Measurements from ENCODE around the gene ANTXR1. TPM values are rescaled to one million over a fixed set of nuclear protein-coding genes. Genes with fewer than 3 reads are reported as not detected.

Gene ANTXR1
- total RNA-seq, 4 donors from 2014 or later: 52.8 to 116 (median 98.9) TPM

GRCh38 chr2:68970566-68971265 is 42.3 kb upstream of the ANTXR1 start:
- Histone ChIP-seq H3K36me3 (no peaks in the 10 kb centered on the region), H3K4me1 (no peaks in the 10 kb centered on the region), H3K27ac (no peak overlapping the region), H3K9me3 (no peaks in the 10 kb centered on the region), H3K27me3 (no peaks in the 10 kb centered on the region), H3K4me3 (no peak overlapping the region)
- 46 to 59% methylated on average over 5 to 8 of the region's 8 CpGs for WGBS, 2 donors (ENCODE audit: low coverage in 1 of 2)
- TF ChIP-seq POLR2A (IDR thresholded peaks at IDR 0.05) (no peak), CTCF (IDR thresholded peaks at IDR 0.05) (no peak), EP300 (IDR thresholded peaks at IDR 0.05) (no peak), POLR2AphosphoS5 (IDR thresholded peaks at IDR 0.05) (no peak)
- ATAC-seq: no peak

- no peaks in the 10 kb centered on the region for H3K27me3 ChIP-seq
- 92 to 96% methylated on average over 3 to 4 of the region's 5 CpGs for WGBS, 2 donors (ENCODE audit: low coverage in 1 of 2)
- H3K4me1 ChIP-seq: no peaks in the 10 kb centered on the region
- no peak overlapping the region for H3K27ac ChIP-seq
- no peak for ATAC-seq
- H3K9me3 ChIP-seq: no peaks in the 10 kb centered on the region
- no peak for TF ChIP-seq CTCF (IDR thresholded peaks at IDR 0.05)
- TF ChIP-seq POLR2AphosphoS5 (IDR thresholded peaks at IDR 0.05): no peak
- TF ChIP-seq EP300 (IDR thresholded peaks at IDR 0.05): no peak
- no peak for TF ChIP-seq POLR2A (IDR thresholded peaks at IDR 0.05)
- H3K36me3 ChIP-seq: no peaks in the 10 kb centered on the region
- no peak overlapping the region for H3K4me3 ChIP-seq
Measured at GRCh38 chr2:68971591-68972231, 41.3 kb upstream of the ANTXR1 start.

- H3K4me1 ChIP-seq: no peaks in the 10 kb centered on the region
- no peak within 1 kb of the TSS for H3K27ac ChIP-seq
- no peaks in the 10 kb centered on the region for H3K9me3 ChIP-seq
- no peaks in the 10 kb centered on the region for H3K36me3 ChIP-seq
- TF ChIP-seq POLR2AphosphoS5 (IDR thresholded peaks at IDR 0.05) (no peak), EP300 (IDR thresholded peaks at IDR 0.05) (no peak), CTCF (IDR thresholded peaks at IDR 0.05) (no peak), POLR2A (IDR thresholded peaks at IDR 0.05) (no peak)
- no peak within 1 kb of the TSS for H3K4me3 ChIP-seq
- no peak for ATAC-seq
- WGBS, 2 donors (ENCODE audit: low coverage in 1 of 2): 44 to 52% methylated on average over 3 of the region's 3 CpGs
- H3K27me3 ChIP-seq: no peaks in the 10 kb centered on the region
Measured at GRCh38 chr2:68974251-68974650, 38.7 kb upstream of the ANTXR1 start, which contains the start of gene GKN1. TSS of gene GKN1 (plus strand) at chr2:68974636. CDS start at chr2:68974678, 42 bp downstream.

DNA sequence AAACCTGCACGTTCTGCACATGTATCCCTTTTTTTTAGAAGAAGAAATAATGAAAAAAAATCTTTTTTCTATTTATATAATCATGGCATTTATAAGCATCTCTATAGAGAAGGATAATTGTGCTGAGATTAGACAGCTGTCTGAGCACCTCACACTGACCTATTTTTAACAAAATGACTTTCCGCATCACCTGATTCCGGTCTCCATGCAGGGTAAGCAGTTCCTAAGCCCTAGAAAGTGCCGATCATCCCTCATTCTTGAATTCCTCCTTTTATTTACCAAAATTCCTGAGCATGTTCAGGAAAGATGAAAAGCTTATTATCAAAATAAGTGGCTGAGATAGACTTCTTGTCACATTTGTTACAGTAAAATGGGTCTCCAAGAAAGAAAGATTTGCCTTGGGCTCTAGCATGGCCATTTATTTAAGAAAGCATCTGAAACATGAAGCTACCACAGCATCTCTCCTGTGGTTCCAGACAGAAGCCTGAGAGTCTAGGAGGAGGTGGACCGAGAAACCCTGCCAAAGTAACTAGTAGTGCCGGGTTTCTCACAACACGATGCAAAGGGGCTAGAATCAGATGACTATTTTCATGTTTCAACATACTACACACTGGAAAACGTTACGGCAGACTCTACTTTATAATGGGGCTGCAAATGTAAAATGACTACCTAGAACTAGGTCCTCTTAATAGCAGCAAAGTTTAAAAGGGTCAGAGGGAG is 37.9 kb upstream of the ANTXR1 start:
- 38 to 41% methylated on average over 9 of the region's 9 CpGs for WGBS, 2 donors (ENCODE audit: low coverage in 1 of 2)
- H3K9me3 ChIP-seq: no peaks in the 10 kb centered on the region
- no peaks in the 10 kb centered on the region for H3K27me3 ChIP-seq
- TF ChIP-seq CTCF (IDR thresholded peaks at IDR 0.05): no peak
- no peak for TF ChIP-seq POLR2A (IDR thresholded peaks at IDR 0.05)
- no peak for TF ChIP-seq POLR2AphosphoS5 (IDR thresholded peaks at IDR 0.05)
- TF ChIP-seq EP300 (IDR thresholded peaks at IDR 0.05): no peak
- no peak overlapping the region for H3K27ac ChIP-seq
- H3K4me3 ChIP-seq: no peak overlapping the region
- no peaks in the 10 kb centered on the region for H3K36me3 ChIP-seq
- no peak for ATAC-seq
- no peaks in the 10 kb centered on the region for H3K4me1 ChIP-seq

Data from gastroesophageal sphincter (tissue), 4 donors.